HG03135 (cell line): ENCODE data around the gene NR6A1.

Experiments used
- ATAC-seq: cut with Tn5 transposase; IDR thresholded peaks from one replicate; pipeline ENCODE4 v1.9.1; 2021; ENCODE audit warnings: mild to moderate bottlenecking, moderate library complexity; ENCODE audit not compliant: unreplicated experiment

NR6A1 gene

DNA sequence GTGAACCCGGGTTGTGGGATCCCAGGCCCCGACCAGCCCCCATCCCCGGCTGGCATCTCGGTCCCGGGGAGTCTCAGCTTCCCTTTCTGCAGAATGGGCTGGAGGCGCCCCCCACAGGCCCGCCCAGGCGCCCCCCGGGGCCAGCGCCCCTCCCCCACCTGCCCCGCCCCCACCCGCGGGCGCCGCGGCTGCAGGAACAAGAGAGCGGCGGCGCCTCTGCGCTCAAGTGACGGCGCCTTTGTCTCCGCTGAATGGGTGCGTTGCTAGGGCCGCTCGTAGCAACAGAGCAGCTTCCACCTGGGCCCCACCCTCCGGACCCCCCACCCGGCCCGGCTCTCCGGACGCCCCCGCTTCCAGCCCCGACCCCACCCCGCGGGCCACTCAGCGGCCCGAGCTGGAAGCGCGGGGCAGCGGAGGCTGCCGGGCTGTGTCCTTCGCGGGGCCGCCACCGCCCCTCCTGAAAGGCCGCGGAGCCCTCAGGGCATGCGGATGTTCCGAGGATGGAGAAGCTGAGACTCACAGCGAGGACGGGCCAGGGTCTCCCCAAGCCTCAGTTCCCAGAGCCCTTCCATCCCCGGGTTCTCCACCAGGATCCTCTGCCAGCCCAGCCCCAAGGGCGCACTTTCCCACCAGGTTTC is 293.3 kb downstream of the NR6A1 start:
- no peak for ATAC-seq

- ATAC-seq: no peak
These were observed 293.9 kb downstream of the NR6A1 start for GRCh38 chr9:124477211-124477647.

DNA sequence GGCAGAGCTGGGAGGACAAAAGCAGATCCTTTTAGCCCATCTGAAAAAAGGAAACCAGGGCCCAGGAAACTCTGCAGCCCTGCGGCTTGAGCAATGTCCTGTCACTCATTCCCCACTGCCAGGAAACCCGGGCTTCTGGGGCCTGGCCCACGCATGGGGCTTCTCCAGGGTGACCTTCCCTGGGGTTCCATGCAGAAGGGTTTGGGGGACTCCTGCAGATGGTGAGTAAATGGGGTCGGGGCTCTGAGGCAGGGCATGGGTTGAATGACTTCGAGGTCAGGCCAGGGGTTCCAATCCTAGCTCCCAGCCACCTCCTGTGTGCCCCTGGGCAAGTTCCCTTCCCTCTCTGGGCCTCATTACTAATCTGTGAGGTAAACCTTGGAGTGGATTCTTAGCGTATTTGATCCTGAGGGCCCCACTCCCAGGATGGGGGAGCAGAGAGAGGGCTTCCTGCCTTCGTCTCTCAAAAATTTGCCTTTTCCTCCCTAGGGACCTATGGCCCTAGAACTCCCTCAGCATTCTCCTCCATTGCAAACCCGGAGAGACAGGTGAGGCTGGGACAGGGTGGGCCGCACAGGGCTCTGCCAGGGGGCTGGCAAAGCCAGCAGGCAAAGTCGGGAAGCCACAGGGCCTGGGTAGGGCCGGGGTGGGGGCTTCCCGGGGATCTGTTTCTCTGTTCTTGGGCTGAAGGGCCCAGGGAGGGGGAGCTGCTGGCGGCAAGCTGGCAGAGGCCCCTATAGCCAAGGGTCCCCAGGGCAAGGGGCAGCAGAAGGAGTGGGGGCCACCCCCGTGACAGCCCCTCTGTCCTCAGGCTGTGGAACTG is 295.0 kb downstream of the NR6A1 start:
- ATAC-seq: no peak

DNA sequence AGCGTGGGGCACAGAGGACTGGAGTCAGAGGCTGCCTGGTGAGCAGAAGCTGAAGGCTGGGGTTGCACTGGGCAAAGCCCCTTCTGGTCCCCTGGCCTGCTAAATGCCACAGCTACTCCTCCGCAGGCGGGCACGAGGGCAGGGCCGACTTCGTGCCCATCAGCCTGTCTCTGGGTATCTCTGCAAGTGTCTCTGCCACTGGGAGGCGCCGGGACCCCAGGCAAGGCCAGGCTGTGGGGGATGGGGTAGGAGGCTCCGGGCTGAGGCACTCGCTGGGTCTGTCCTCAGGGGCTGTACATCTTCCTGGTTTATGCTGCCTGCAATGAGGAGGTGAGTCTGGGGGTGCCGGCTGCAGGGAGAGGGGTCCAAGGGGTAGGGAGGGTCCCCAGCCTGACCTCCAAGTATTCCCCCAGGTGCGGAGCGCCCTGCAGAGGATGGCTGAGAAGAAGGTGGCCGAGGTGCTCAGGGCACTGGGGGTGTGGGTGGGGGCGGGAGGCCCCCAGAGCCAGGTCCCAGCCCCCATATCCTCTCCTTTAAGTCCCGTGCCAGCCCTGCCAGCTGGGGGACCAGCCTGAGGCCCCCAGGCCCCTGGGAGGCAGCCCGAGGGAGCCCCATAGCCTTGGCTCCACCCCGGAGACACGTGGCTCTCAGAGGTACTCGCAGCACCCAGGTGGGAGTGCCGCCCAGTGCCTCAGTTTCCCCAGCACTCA is 295.8 kb downstream of the NR6A1 start:
- ATAC-seq: no peak

DNA sequence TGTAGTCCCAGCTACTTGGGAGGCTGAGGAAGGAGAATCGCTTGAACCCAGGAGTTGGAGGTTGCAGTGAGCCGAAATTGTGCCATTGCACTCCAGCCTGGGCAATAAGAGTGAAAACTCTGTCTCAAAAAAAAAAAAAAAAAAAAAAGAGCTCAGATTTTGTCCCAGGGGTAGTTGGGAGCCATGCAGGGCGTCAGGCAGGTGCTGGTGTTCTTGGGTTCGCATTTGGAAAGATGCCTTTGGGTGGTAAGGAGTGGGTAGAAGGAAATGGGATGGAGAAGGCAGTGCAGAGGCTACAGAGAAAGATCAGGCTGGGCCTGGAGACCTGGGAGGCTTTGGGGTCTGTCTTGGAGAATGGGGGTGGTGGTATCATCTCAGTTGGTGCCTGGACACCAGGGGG is 297.0 kb downstream of the NR6A1 start:
- no peak for ATAC-seq

- no peak for ATAC-seq
These were observed 297.8 kb downstream of the NR6A1 start for GRCh38 chr9:124473310-124473709.

- no peak for ATAC-seq
These were observed 298.3 kb downstream of the NR6A1 start for GRCh38 chr9:124472770-124473169.

GRCh38 chr9:124471761-124472160 is 299.4 kb downstream of the NR6A1 start:
- ATAC-seq: no peak

DNA sequence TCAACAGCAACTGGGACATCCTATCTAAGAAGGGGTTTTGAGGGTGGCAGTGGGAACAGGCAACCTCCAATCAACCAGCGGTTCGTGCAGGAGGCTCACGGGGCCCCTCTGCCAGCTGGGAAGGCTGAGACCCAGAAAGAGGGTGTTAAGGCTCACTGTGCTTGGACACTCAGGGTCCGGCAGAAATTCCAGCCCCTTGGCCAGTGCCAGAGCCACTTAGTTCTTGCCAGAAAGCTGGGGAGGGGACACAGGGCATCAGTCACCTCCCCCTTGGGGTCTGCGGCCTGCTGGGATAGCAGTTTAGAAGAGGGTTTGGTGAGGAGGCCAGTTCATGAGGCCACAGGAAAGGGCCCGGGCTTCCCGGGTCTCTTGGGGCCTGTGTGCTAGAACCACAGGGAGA is 300.4 kb downstream of the NR6A1 start:
- ATAC-seq: no peak

DNA sequence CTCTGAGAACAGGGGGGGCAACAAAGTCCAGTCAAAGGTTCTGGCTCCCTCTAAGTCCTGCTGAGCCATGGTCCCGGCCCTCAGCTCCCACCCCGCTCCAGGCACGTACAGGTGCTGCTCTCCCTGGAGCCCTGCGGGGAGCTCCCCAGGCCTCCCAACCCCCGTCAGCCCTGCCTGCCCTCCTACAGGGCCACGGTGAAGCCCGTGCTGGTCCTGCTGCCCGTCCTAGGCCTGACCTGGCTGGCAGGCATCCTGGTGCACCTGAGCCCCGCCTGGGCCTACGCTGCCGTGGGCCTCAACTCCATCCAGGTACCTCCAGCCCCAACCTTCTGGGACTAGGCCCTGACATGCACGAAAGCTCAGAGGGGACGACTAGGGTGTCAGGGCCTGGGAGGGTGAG is 300.8 kb downstream of the NR6A1 start:
- no peak for ATAC-seq

GRCh38 chr9:124469011-124469832 is 301.9 kb downstream of the NR6A1 start:
- ATAC-seq: no peak

GRCh38 chr9:124468061-124468740 is 302.9 kb downstream of the NR6A1 start:
- no peak for ATAC-seq

DNA sequence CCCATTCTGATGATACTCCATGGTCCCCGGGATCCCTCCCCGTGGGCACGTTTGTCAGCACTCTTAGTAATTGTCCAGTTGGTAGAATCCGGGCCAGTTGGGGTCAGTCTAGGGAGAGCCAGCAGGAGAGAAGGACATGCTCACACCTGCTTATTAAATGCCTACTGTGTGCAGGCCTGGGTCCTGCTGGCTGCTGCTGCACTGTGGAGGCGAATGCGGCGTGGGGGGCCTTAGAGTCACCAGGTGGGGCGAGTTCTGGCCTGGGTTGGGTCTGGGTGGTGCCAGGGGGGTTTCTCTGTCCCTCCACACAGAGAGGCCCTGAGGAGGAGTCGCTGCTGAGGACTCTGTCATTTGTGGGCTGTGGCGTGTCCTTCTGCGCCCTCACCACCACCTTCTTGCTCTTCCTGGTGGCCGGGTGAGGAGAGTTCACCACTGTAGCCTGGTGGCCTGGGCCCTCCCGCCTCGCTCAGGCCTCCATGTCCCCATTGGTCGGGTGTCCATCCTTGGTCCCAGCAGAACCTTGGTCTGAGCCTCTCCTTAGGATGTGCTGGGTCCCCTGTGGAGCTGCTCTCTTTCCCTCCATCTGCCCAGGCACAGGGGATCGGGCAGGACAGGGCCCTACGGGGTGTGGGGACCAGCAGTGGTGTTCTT is 303.6 kb downstream of the NR6A1 start:
- no peak for ATAC-seq
